Neural crest cell (in vitro differentiated cells): ENCODE measurements around the gene FOXD3. TPM values are rescaled to one million over a fixed set of nuclear protein-coding genes. Genes with fewer than 3 reads are reported as not detected.
A peak's percentile ranks its signal among the peaks of the same experiment; 100 is the strongest.

Experiments
- DNase-seq: peaks from one replicate; pipeline ENCODE4 v3.0.0; 2021; ENCODE audit warnings: low read depth, mixed read lengths, low spot score
- H3K27ac Mint-ChIP-seq: one replicate; pipeline ENCODE4 v1.8.0; 2021; ENCODE audit warnings: mild to moderate bottlenecking, mixed read lengths; ENCODE audit not compliant: unreplicated experiment
- H3K27me3 Mint-ChIP-seq: 2 replicates; pipeline ENCODE4 v1.8.0; 2021; ENCODE audit warnings: low read depth, mild to moderate bottlenecking, mixed read lengths
- H3K36me3 Mint-ChIP-seq: 2 replicates; pipeline ENCODE4 v1.8.0; 2021; ENCODE audit warnings: low read depth, mild to moderate bottlenecking, mixed read lengths
- H3K4me1 Mint-ChIP-seq: 2 replicates; pipeline ENCODE4 v1.8.0; 2021; ENCODE audit warnings: mixed read lengths
- H3K4me3 Mint-ChIP-seq: one replicate; pipeline ENCODE4 v1.8.0; 2021; ENCODE audit warnings: mild to moderate bottlenecking, mixed read lengths
- H3K9me3 Mint-ChIP-seq: 2 replicates; pipeline ENCODE4 v1.8.0; 2021; ENCODE audit warnings: mixed read lengths
- CTCF ChIP-seq: fragments of 200-600 bp; sonication (generic); conservative IDR thresholded peaks from 2 replicates; pipeline ENCODE4 v1.5.0; 2021; ENCODE audit warnings: antibody characterized with exemption, mild to moderate bottlenecking
- total RNA-seq: library from RNA; stranded (reverse); gene quantifications from 2 replicates; pipeline ENCODE4 v1.2.1, GENCODE V29; 2021

The FOXD3 gene
- total RNA-seq, 1 donor from 2014 or later: 42.5 TPM

GRCh38 chr1:63318201-63318979 is 4.0 kb upstream of the FOXD3 start:
- peaks cover 83% of the 10 kb centered on the region for H3K27me3 Mint-ChIP-seq
- no peak for TF ChIP-seq CTCF

GRCh38 chr1:63319046-63320021 is 3.0 kb upstream of the FOXD3 start:
- peak overlapping the region; percentile 43 for H3K4me3 Mint-ChIP-seq
- H3K27me3 Mint-ChIP-seq: peaks cover 78% of the 10 kb centered on the region
- peak; percentile 33 for DNase-seq

More at GRCh38 chr1:63318201-63318979, 4.0 kb upstream of the FOXD3 start:
- H3K27ac Mint-ChIP-seq: no peak overlapping the region
- H3K9me3 Mint-ChIP-seq: no peaks in the 10 kb centered on the region
- H3K36me3 Mint-ChIP-seq: peaks cover 4% of the 10 kb centered on the region
- no peak for DNase-seq
- H3K4me3 Mint-ChIP-seq: peak overlapping the region; percentile 72
- peaks cover 50% of the 10 kb centered on the region for H3K4me1 Mint-ChIP-seq

GRCh38 chr1:63320022-63320721 is 2.2 kb upstream of the FOXD3 start:
- Mint-ChIP-seq H3K4me1 (peaks cover 50% of the 10 kb centered on the region), H3K27me3 (peaks cover 78% of the 10 kb centered on the region), H3K36me3 (peaks cover 10% of the 10 kb centered on the region), H3K27ac (no peak overlapping the region), H3K9me3 (no peaks in the 10 kb centered on the region), H3K4me3 (peak overlapping the region; percentile 87)
- no peak for TF ChIP-seq CTCF
- peak; percentile 43 for DNase-seq

More at GRCh38 chr1:63319046-63320021, 3.0 kb upstream of the FOXD3 start:
- Mint-ChIP-seq H3K36me3 (peaks cover 5% of the 10 kb centered on the region), H3K9me3 (no peaks in the 10 kb centered on the region), H3K27ac (no peak overlapping the region), H3K4me1 (peaks cover 50% of the 10 kb centered on the region)
- TF ChIP-seq CTCF: no peak

- peak overlapping the region; percentile 87 for H3K4me3 Mint-ChIP-seq
- no peaks in the 10 kb centered on the region for H3K9me3 Mint-ChIP-seq
- H3K36me3 Mint-ChIP-seq: peaks cover 11% of the 10 kb centered on the region
- TF ChIP-seq CTCF: no peak
- DNase-seq: peak; percentile 25
- H3K27ac Mint-ChIP-seq: no peak overlapping the region
- H3K27me3 Mint-ChIP-seq: peaks cover 79% of the 10 kb centered on the region
- peaks cover 54% of the 10 kb centered on the region for H3K4me1 Mint-ChIP-seq
Observed at GRCh38 chr1:63321066-63321784, 1.1 kb upstream of the FOXD3 start.
